ENCODE data around the gene STYXL2.

The STYXL2 gene

GRCh38 chr1:167109125-167109524, 15.2 kb downstream of the STYXL2 start:
- DNase-seq (ENCODE audit: low read depth in 2 of 2): no peak

GRCh38 chr1:167110586-167110985, 16.7 kb downstream of the STYXL2 start:
- no peak for DNase-seq (ENCODE audit: low read depth in 2 of 2)

GRCh38 chr1:167111868-167112709, 18.2 kb downstream of the STYXL2 start:
- no peak for DNase-seq (ENCODE audit: low read depth in 2 of 2)

- no peak for DNase-seq (ENCODE audit: low read depth in 2 of 2)
These were observed 20.9 kb downstream of the STYXL2 start for GRCh38 chr1:167114725-167115124.

GRCh38 chr1:167115655-167116054, 21.8 kb downstream of the STYXL2 start:
- DNase-seq (ENCODE audit: low read depth in 2 of 2): no peak

- no peak for DNase-seq (ENCODE audit: low read depth in 2 of 2)
These were observed 22.3 kb downstream of the STYXL2 start for GRCh38 chr1:167116174-167116573.

- DNase-seq (ENCODE audit: low read depth in 2 of 2): no peak
These were observed 23.4 kb downstream of the STYXL2 start for GRCh38 chr1:167117225-167117624.

GRCh38 chr1:167118188-167118587, 24.3 kb downstream of the STYXL2 start:
- DNase-seq (ENCODE audit: low read depth in 2 of 2): no peak

GRCh38 chr1:167119696-167120095, 25.8 kb downstream of the STYXL2 start:
- DNase-seq (ENCODE audit: low read depth in 2 of 2): no peak

- DNase-seq (ENCODE audit: low read depth in 2 of 2): no peak
These were observed 27.0 kb downstream of the STYXL2 start for GRCh38 chr1:167120899-167121298.

- no peak for DNase-seq (ENCODE audit: low read depth in 2 of 2)
These were observed 27.7 kb downstream of the STYXL2 start for GRCh38 chr1:167121375-167122120.

GRCh38 chr1:167122121-167122480, 28.2 kb downstream of the STYXL2 start:
- DNase-seq (ENCODE audit: low read depth in 2 of 2): no peak

- DNase-seq (ENCODE audit: low read depth in 2 of 2): no peak
These were observed 28.7 kb downstream of the STYXL2 start for GRCh38 chr1:167122568-167122967.

GRCh38 chr1:167126317-167126716, 32.4 kb downstream of the STYXL2 start:
- no peak for DNase-seq (ENCODE audit: low read depth in 2 of 2)

GRCh38 chr1:167126811-167127210, 32.9 kb downstream of the STYXL2 start:
- DNase-seq (ENCODE audit: low read depth in 2 of 2): no peak

GRCh38 chr1:167127236-167127635, 33.4 kb downstream of the STYXL2 start:
- no peak for DNase-seq (ENCODE audit: low read depth in 2 of 2)

GRCh38 chr1:167127661-167128060, 33.8 kb downstream of the STYXL2 start:
- no peak for DNase-seq (ENCODE audit: low read depth in 2 of 2)

- no peak for DNase-seq (ENCODE audit: low read depth in 2 of 2)
These were observed 34.7 kb downstream of the STYXL2 start for GRCh38 chr1:167128261-167129227.

- DNase-seq (ENCODE audit: low read depth in 2 of 2): no peak
These were observed 37.1 kb downstream of the STYXL2 start for GRCh38 chr1:167130829-167131510.

- no peak for DNase-seq (ENCODE audit: low read depth in 2 of 2)
These were observed 38.6 kb downstream of the STYXL2 start for GRCh38 chr1:167132301-167133010.
